BE2C (cell line): ENCODE measurements around the gene XIRP2.

Experiments used
- DNase-seq: peaks from one replicate; pipeline ENCODE4 v3.0.0-alpha.2; 2020
- H3K27me3 ChIP-seq: fragments of 250-450 bp; sonication (Bioruptor Pico); 2 replicates; pipeline ENCODE4 v1.5.1; 2020; ENCODE audit warnings: mild to moderate bottlenecking
- H3K36me3 ChIP-seq: fragments of 250-450 bp; sonication (Bioruptor Pico); 2 replicates; pipeline ENCODE4 v1.5.1; 2020; ENCODE audit warnings: mild to moderate bottlenecking
- H3K4me1 ChIP-seq: fragments of 250-450 bp; sonication (Bioruptor Pico); 2 replicates; pipeline ENCODE4 v1.5.1; 2020
- H3K4me3 ChIP-seq: 2 replicates; pipeline ENCODE4 v1.5.1; 2011; ENCODE audit warnings: low read depth, low read length
- H3K9me3 ChIP-seq: fragments of 250-450 bp; sonication (Bioruptor Pico); 2 replicates; pipeline ENCODE4 v1.5.1; 2020
- CTCF ChIP-seq: IDR thresholded peaks from 2 replicates; pipeline ENCODE4 v1.5.1; 2012; ENCODE audit warnings: mild to moderate bottlenecking, low read depth, low read length

The XIRP2 gene

GRCh38 chr2:166870346-166870745, 17.9 kb upstream of the XIRP2 start:
- Histone ChIP-seq H3K4me1 (no peaks in the 10 kb centered on the region), H3K4me3 (no peak overlapping the region), H3K27me3 (no peaks in the 10 kb centered on the region), H3K36me3 (no peaks in the 10 kb centered on the region), H3K9me3 (no peaks in the 10 kb centered on the region)
- no peak for TF ChIP-seq CTCF
- no peak for DNase-seq

GRCh38 chr2:166881177-166881576, 7.1 kb upstream of the XIRP2 start:
- Histone ChIP-seq H3K4me1 (no peaks in the 10 kb centered on the region), H3K9me3 (no peaks in the 10 kb centered on the region), H3K36me3 (no peaks in the 10 kb centered on the region), H3K27me3 (no peaks in the 10 kb centered on the region), H3K4me3 (no peak overlapping the region)
- TF ChIP-seq CTCF = no peak
- DNase-seq = no peak

GRCh38 chr2:166882851-166883250, 5.4 kb upstream of the XIRP2 start:
- H3K4me1 ChIP-seq = no peaks in the 10 kb centered on the region
- no peak for TF ChIP-seq CTCF
- no peaks in the 10 kb centered on the region for H3K9me3 ChIP-seq
- no peaks in the 10 kb centered on the region for H3K36me3 ChIP-seq
- no peak for DNase-seq
- H3K27me3 ChIP-seq = no peaks in the 10 kb centered on the region
- no peak overlapping the region for H3K4me3 ChIP-seq

- no peaks in the 10 kb centered on the region for H3K27me3 ChIP-seq
- H3K9me3 ChIP-seq = no peaks in the 10 kb centered on the region
- DNase-seq = no peak
- no peaks in the 10 kb centered on the region for H3K36me3 ChIP-seq
- H3K4me1 ChIP-seq = no peaks in the 10 kb centered on the region
- no peak for TF ChIP-seq CTCF
- H3K4me3 ChIP-seq = no peak overlapping the region
Measured at GRCh38 chr2:166891727-166892126, 3.4 kb downstream of the XIRP2 start.

- Histone ChIP-seq H3K36me3 (no peaks in the 10 kb centered on the region), H3K4me1 (no peaks in the 10 kb centered on the region), H3K4me3 (no peak overlapping the region), H3K9me3 (no peaks in the 10 kb centered on the region), H3K27me3 (no peaks in the 10 kb centered on the region)
- DNase-seq = no peak
- no peak for TF ChIP-seq CTCF
Measured at GRCh38 chr2:166892397-166892796, 4.1 kb downstream of the XIRP2 start.

GRCh38 chr2:166895243-166895642, 7.0 kb downstream of the XIRP2 start:
- Histone ChIP-seq H3K27me3 (no peaks in the 10 kb centered on the region), H3K4me3 (no peak overlapping the region), H3K9me3 (no peaks in the 10 kb centered on the region), H3K36me3 (no peaks in the 10 kb centered on the region), H3K4me1 (no peaks in the 10 kb centered on the region)
- no peak for DNase-seq
- TF ChIP-seq CTCF = no peak
